Measurements from ENCODE around the gene SYNGR2.

The SYNGR2 gene

GRCh38 chr17:78141437-78142118 is 26.8 kb upstream of the SYNGR2 start:
- no peak overlapping the region for H3K27ac Mint-ChIP-seq
- no peaks in the 10 kb centered on the region for H3K36me3 Mint-ChIP-seq (ENCODE audit: low read depth)
- peaks cover 42% of the 10 kb centered on the region for H3K4me1 Mint-ChIP-seq
- DNase-seq, result no peak
- no peaks in the 10 kb centered on the region for H3K9me3 Mint-ChIP-seq
- peaks cover 9% of the 10 kb centered on the region for H3K27me3 Mint-ChIP-seq (ENCODE audit: low read depth, poor library complexity)
- no peak for TF ChIP-seq CTCF (IDR thresholded peaks at IDR 0.05)
- H3K4me3 Mint-ChIP-seq, result no peak overlapping the region

GRCh38 chr17:78142119-78142861 is 26.1 kb upstream of the SYNGR2 start:
- no peak for TF ChIP-seq CTCF (IDR thresholded peaks at IDR 0.05)
- Mint-ChIP-seq H3K27ac (no peak overlapping the region), H3K9me3 (no peaks in the 10 kb centered on the region), H3K36me3 (ENCODE audit: low read depth) (no peaks in the 10 kb centered on the region), H3K4me3 (no peak overlapping the region), H3K4me1 (peaks cover 42% of the 10 kb centered on the region), H3K27me3 (ENCODE audit: low read depth, poor library complexity) (peaks cover 9% of the 10 kb centered on the region)
- DNase-seq, result no peak

GRCh38 chr17:78143214-78144146 is 24.9 kb upstream of the SYNGR2 start:
- Mint-ChIP-seq H3K27me3 (ENCODE audit: low read depth, poor library complexity) (peaks cover 9% of the 10 kb centered on the region), H3K9me3 (no peaks in the 10 kb centered on the region), H3K36me3 (ENCODE audit: low read depth) (no peaks in the 10 kb centered on the region), H3K4me1 (peaks cover 45% of the 10 kb centered on the region), H3K4me3 (no peak overlapping the region), H3K27ac (peak overlapping the region; percentile 83)
- DNase-seq, result no peak
- TF ChIP-seq CTCF (IDR thresholded peaks at IDR 0.05), result no peak

GRCh38 chr17:78144147-78144719 is 24.1 kb upstream of the SYNGR2 start:
- Mint-ChIP-seq H3K36me3 (ENCODE audit: low read depth) (no peaks in the 10 kb centered on the region), H3K27me3 (ENCODE audit: low read depth, poor library complexity) (peaks cover 9% of the 10 kb centered on the region), H3K4me3 (no peak overlapping the region), H3K27ac (no peak overlapping the region), H3K4me1 (peaks cover 44% of the 10 kb centered on the region), H3K9me3 (no peaks in the 10 kb centered on the region)
- no peak for DNase-seq
- no peak for TF ChIP-seq CTCF (IDR thresholded peaks at IDR 0.05)

- no peaks in the 10 kb centered on the region for H3K9me3 Mint-ChIP-seq
- H3K27ac Mint-ChIP-seq, result no peak overlapping the region
- H3K36me3 Mint-ChIP-seq (ENCODE audit: low read depth), result no peaks in the 10 kb centered on the region
- no peak for DNase-seq
- peaks cover 7% of the 10 kb centered on the region for H3K27me3 Mint-ChIP-seq (ENCODE audit: low read depth, poor library complexity)
- H3K4me3 Mint-ChIP-seq, result no peak overlapping the region
- peaks cover 43% of the 10 kb centered on the region for H3K4me1 Mint-ChIP-seq
- TF ChIP-seq CTCF (IDR thresholded peaks at IDR 0.05), result no peak
These were observed 23.4 kb upstream of the SYNGR2 start for GRCh38 chr17:78144736-78145641.

Data from nephron progenitor cell (in vitro differentiated cells).